Stomach (tissue), 9 donors: ENCODE measurements around the gene TIMM29. TPM values are rescaled to one million over a fixed set of nuclear protein-coding genes. Genes with fewer than 3 reads are reported as not detected.

ENCODE experiments used
- DNase-seq, 2 donors: peaks; one replicate each; pipeline versions ENCODE4 v3.0.0 to v3.0.0-alpha.2; 2013 to 2019
- H3K27ac ChIP-seq, 5 donors: fragments of 200-600 bp in 4 of 5; sonication (generic) in 4 of 5; one replicate each; pipeline ENCODE4 v1.5.1; 2013 to 2019; ENCODE audit warnings: mild to moderate bottlenecking in 1 of 5, moderate library complexity in 1 of 5
- H3K27me3 ChIP-seq, 3 donors: fragments of 200-600 bp; sonication (generic); one replicate each; pipeline ENCODE4 v1.5.1; 2017 to 2019; ENCODE audit warnings: mixed run types in 1 of 3
- H3K36me3 ChIP-seq, 4 donors: fragments of 200-600 bp; sonication (generic); 1 replicate in 3 of 4; 2 replicates in 1 of 4; pipeline ENCODE4 v1.5.1; 2016 to 2019
- H3K4me1 ChIP-seq, 4 donors: fragments of 200-600 bp; sonication (generic); one replicate each; pipeline ENCODE4 v1.5.1; 2016 to 2019
- H3K4me3 ChIP-seq, 4 donors: fragments of 200-600 bp; sonication (generic) in 3 of 4; one replicate each; pipeline ENCODE4 v1.5.1; 2016 to 2019; ENCODE audit warnings: mild to moderate bottlenecking in 1 of 4
- H3K9me3 ChIP-seq, 4 donors: fragments of 200-600 bp; sonication (generic); one replicate each; pipeline ENCODE4 v1.5.1; 2016 to 2019
- EP300 ChIP-seq: sonication (generic); formaldehyde crosslinking; IDR thresholded peaks from one replicate; pipeline ENCODE4 v1.6.1; 2017; ENCODE audit warnings: antibody characterized with exemption
- POLR2A ChIP-seq, 4 donors: fragments of 450-650 bp; IDR thresholded peaks; one replicate each; pipeline ENCODE4 v1.6.1; 2016; ENCODE audit warnings: antibody characterized with exemption in 4 of 4, control low read depth in 2 of 4, mild to moderate bottlenecking in 1 of 4, moderate library complexity in 1 of 4
- POLR2AphosphoS5 ChIP-seq, 3 donors: sonication (generic); formaldehyde crosslinking; IDR thresholded peaks; one replicate each; pipeline ENCODE4 v1.6.1; 2016; ENCODE audit warnings: antibody characterized with exemption in 3 of 3
- WGBS, 5 donors: extraction: QIAGEN DNeasy Blood & Tissue Kit in 3 of 5; methylation state at CpG; one replicate each; pipeline versions ENCODE4 v1.1.5 to v1.1.7; 2013 to 2018; 5-methylcytosine and 5-hydroxymethylcytosine counted together
- intact Hi-C: fragments of 100-400 bp; cut with DNase I; formaldehyde crosslinking; loops from one replicate; pipeline ENCODE4 v1.15.1; 2023; ENCODE audit warnings: low total_unique reads
- polyA plus RNA-seq, 3 donors: library from polyadenylated mRNA; stranded (reverse); fragments of 200-250 nt; gene quantifications; one replicate each; pipeline ENCODE4 v1.2.3, GENCODE V29; 2013
- total RNA-seq, 5 donors: library from RNA; depleted of rRNA; stranded (reverse); fragments of >200 nt; gene quantifications; one replicate each; pipeline versions ENCODE4 v1.1.0 to v1.2.3, GENCODE V29; 2014 to 2016
- TF ChIP-seq, protein P1 (sequence below), 7 experiments: fragments of 450-650 bp in 4 of 7; fragments of 200-600 bp in 3 of 7; sonication (generic) in 3 of 7; IDR thresholded peaks; one replicate each; pipeline ENCODE4 v1.5.1; 2016 to 2019; ENCODE audit warnings: antibody characterized with exemption in 7 of 7, control low read depth in 2 of 7, mild to moderate bottlenecking in 1 of 7
- donor health status: healthy with polysubstance abuse.
- donor health status: Bipolar disorder and iron deficiency.
- donor health status: healthy.

The TIMM29 gene
- total and polyA plus RNA-seq, 8 donors = 9.8 to 294 (median 24.9) TPM

GRCh38 chr19:10922638-10923014, 6.0 kb upstream of the TIMM29 start:
- no peak for DNase-seq
- WGBS, 5 donors = 82 to 92% (median 88%) methylated on average over 13 of the region's 13 CpGs
- Histone ChIP-seq H3K9me3 (no peaks in the 10 kb centered on the region), H3K27ac (no peak overlapping the region), H3K4me1 (peaks cover 6 to 12% (median 7%) of the 10 kb centered on the region in 4 donors), H3K36me3 (peaks cover 45 to 81% (median 80%) of the 10 kb centered on the region in 4 donors), H3K4me3 (no peak overlapping the region), H3K27me3 (no peaks in the 10 kb centered on the region)
- TF ChIP-seq EP300 = no peak
- TF ChIP-seq POLR2AphosphoS5 (IDR thresholded peaks at IDR 0.05) = no peak
- TF ChIP-seq POLR2A (IDR thresholded peaks at IDR 0.05) = no peak
- TF ChIP-seq, protein P1, sequence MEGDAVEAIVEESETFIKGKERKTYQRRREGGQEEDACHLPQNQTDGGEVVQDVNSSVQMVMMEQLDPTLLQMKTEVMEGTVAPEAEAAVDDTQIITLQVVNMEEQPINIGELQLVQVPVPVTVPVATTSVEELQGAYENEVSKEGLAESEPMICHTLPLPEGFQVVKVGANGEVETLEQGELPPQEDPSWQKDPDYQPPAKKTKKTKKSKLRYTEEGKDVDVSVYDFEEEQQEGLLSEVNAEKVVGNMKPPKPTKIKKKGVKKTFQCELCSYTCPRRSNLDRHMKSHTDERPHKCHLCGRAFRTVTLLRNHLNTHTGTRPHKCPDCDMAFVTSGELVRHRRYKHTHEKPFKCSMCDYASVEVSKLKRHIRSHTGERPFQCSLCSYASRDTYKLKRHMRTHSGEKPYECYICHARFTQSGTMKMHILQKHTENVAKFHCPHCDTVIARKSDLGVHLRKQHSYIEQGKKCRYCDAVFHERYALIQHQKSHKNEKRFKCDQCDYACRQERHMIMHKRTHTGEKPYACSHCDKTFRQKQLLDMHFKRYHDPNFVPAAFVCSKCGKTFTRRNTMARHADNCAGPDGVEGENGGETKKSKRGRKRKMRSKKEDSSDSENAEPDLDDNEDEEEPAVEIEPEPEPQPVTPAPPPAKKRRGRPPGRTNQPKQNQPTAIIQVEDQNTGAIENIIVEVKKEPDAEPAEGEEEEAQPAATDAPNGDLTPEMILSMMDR (IDR thresholded peaks at IDR 0.05) = no peak
- intact Hi-C loops = loop anchor here (10.0 kb wide), 1 partner anchor 48 kb away; the partner anchor contains the start of gene CARM1

DNA sequence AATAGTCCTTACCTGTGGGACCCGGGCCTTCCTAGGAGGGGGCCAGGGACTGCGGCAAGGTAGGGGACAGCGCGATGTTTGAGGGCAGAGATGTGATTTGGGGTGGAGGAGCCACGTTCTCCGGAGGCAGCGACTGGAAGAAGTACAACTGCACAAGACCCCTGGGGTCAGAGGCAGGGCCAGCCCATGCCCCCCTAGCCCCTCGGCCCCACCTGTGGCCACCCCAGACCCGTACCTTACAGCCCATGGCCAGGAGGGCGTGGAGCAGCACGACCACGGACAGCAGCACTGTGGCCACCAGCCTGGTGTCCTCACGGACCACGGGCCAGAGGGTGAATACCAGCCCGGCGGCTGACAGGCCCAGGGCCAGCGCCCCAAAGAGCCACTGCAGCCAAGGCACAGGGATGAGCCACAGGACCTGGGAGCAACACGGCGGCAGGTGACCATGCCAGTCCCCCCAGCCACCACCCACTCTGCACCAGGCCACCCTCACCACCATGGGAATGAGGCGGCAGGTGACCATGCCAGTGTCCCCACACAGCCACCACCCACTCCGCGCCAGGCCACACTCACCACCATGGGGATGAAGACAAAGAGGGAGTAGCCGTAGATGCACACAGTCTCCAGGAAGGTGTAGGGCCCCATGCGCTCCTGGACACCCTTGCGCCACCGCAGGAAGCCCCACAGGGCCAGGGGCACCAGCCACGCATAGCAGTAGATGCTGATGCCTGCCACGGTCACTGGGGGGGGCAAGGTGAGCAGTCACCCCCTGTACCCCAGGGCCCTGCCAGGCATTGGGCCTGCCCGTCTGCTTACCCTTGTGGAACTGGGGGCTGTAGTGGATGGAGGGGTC, 5.1 kb upstream of the TIMM29 start:
- intact Hi-C loops = loop anchor here (10.0 kb wide), 1 partner anchor 49 kb away; the partner anchor contains the start of gene CARM1
- Histone ChIP-seq H3K27ac (no peak overlapping the region), H3K27me3 (no peaks in the 10 kb centered on the region), H3K4me3 (no peak overlapping the region), H3K4me1 (peaks cover 10 to 17% (median 13%) of the 10 kb centered on the region in 4 donors), H3K9me3 (no peaks in the 10 kb centered on the region), H3K36me3 (peaks cover 44 to 72% (median 71%) of the 10 kb centered on the region in 4 donors)
- no peak for DNase-seq
- 88 to 100% (median 92%) methylated on average over 1 to 29 of the region's 29 CpGs for WGBS, 5 donors
- TF ChIP-seq, protein P1 (IDR thresholded peaks at IDR 0.05) = no peak
- no peak for TF ChIP-seq POLR2A (IDR thresholded peaks at IDR 0.05)
- TF ChIP-seq EP300 = no peak
- TF ChIP-seq POLR2AphosphoS5 (IDR thresholded peaks at IDR 0.05) = no peak

DNA sequence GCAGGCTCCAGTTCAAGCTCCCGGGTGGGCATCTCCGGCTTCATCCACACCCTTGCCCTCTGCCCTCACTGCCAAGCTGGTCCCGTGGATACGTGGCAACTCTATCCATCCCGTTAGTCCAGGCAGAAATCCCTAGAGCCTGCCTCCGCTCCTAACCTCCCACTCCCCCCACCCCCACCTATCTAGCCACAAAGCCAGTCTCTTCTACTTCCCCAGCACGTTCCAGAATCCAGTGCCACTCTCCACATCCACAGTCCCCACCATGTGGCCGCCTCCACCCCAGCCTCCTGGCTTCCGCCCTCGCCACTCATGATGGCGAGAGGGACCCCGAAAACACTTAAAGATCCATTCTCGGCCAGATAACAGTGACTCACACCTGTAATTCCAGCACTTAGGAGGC, 4.0 kb upstream of the TIMM29 start:
- TF ChIP-seq POLR2AphosphoS5 (IDR thresholded peaks at IDR 0.05) = no peak
- TF ChIP-seq, protein P1 (IDR thresholded peaks at IDR 0.05) = no peak
- TF ChIP-seq POLR2A (IDR thresholded peaks at IDR 0.05) = no peak
- no peak for TF ChIP-seq EP300
- intact Hi-C loops = loop anchor here (10.0 kb wide), 1 partner anchor 50 kb away; the partner anchor contains the start of gene CARM1
- Histone ChIP-seq H3K4me3 (no peak overlapping the region), H3K27me3 (no peaks in the 10 kb centered on the region), H3K9me3 (no peaks in the 10 kb centered on the region), H3K36me3 (peaks cover 41 to 61% (median 60%) of the 10 kb centered on the region in 4 donors), H3K27ac (no peak overlapping the region), H3K4me1 (peaks cover 14 to 24% (median 20%) of the 10 kb centered on the region in 4 donors)
- 84 to 89% (median 85%) methylated on average over 13 of the region's 13 CpGs for WGBS, 5 donors
- no peak for DNase-seq

DNA sequence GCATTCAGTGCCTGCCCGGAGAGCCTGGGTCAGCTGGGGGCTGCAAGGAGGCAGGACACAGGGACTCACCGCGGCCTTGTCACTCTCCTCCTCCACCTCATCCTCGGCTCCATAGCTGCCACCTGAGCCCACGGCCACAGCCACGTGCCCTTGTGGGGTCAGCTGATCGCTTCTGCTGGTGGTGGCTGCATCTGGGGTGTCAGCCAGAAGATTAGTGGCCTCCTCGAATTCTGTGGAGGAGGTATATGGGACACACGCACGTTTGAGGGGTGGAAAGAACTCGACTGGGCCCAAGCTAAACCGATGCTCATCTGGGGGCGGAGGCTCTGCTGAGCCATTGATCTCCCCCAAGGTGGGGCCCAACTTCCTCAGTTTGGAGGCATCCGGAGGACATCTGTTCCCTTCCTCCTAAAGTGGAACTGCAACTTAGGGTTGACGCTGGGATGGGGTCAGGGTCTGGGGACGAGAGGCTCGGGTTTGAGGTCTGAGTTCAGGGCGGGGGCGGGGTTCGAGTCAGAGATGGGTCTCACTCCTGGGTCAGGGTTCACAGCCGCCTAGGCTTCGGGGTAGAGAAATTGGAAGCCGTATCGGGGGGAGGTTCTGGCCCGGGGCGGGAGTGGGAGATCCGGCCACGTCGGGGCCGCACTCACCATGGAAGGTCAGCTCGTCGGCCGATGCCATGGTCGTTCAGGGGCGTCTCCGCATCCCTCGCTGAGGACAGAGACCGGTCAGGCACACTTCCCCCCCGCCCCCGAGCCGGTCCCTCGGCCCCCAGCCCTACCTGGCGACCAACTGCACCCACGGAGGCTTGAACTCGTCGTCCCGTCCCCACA, 665 bp upstream of the TIMM29 start:
- Histone ChIP-seq H3K27me3 (no peaks in the 10 kb centered on the region), H3K4me3 (peak overlapping the region; percentile 69 to 100 (median 98)), H3K36me3 (peaks cover 18 to 48% (median 43%) of the 10 kb centered on the region in 4 donors), H3K4me1 (peaks cover 19 to 51% (median 44%) of the 10 kb centered on the region in 4 donors), H3K9me3 (no peaks in the 10 kb centered on the region), H3K27ac (peak overlapping the region; percentile 78 to 94 (median 89))
- peak in 1 of 2 donors; percentile 44 for DNase-seq
- intact Hi-C loops = loop anchor here (10.0 kb wide), 1 partner anchor 53 kb away; the partner anchor contains the start of gene CARM1
- 3 to 8% (median 4%) methylated on average over 26 to 47 of the region's 47 CpGs for WGBS, 5 donors
- TF ChIP-seq POLR2AphosphoS5 (IDR thresholded peaks at IDR 0.05) (no peak), EP300 (no peak), POLR2A (IDR thresholded peaks at IDR 0.05) (no peak)
- TF ChIP-seq, protein P1 (IDR thresholded peaks at IDR 0.05) = no peak
